ENCODE data around the gene ACOXL. TPM values are rescaled to one million over a fixed set of nuclear protein-coding genes. Genes with fewer than 3 reads are reported as not detected.
"Not testable (repeated sequence)": the region's sequence is repeated elsewhere in the genome, so short reads cannot be mapped to it uniquely, and the experiment has no call there.

Gene ACOXL
- not detected in 2 replicates for total RNA-seq (2014; rRNA removed; shearing (Covaris generic))
- not detected in 2 replicates for polyA plus RNA-seq (2015; cell fraction: cytosol; rRNA removed)
- not detected in 2 replicates for polyA plus RNA-seq (2015; cell fraction: nucleus; rRNA removed)

DNA sequence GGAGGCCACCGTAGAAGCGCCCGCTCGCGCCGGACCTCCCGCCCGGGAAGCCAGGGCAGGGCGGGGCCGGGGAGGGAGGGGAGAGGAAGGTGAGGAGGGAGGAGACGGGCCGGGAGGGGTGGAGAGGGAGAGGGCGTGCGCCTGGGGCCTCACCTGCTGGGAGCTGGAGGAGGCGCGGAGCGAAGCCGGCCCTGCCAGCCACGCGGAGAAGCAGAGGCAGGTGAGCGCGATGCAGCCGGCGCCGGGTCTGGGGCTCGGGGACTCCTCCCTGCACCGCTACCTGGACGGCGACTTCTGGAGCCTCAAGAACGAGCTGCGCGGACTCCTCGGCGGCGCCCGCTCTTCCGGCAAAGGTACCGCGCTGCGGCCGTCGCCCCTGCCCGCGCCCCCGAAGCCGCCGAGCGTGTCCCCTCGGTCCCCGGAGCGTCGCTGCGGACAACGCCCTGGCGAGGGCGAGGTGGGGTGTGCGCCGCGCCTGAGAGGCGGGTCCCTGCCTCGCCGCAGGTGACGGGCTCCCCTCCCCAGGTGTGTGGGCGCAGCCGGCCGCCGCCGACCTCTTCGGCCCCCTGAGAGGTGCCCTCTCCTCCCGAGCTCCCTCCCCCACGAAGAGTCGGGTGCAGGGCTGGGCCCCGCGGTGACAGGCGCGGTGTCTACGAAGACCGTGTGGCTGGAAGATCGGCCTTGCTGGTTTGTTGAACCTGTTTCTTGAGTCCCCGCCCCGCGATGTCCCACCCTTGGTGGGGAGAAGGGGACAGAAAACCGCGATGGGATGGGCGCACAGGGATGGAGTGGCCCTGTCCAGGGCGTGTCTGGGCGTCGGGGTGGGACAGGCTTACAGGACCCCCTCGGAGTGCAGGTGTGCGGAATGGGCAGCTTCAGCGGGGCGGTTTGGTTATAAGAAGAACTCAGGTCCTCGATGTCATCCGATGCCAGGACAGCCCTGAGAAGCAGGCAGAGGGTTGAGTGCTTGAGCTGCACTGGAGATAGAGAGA is at the start of gene ACOXL:
ACOXL (plus strand) TSS at position 152 of the 992 bp plus-strand sequence. CDS start 35,817 bp downstream, outside the sequence.
- DNase-seq (ENCODE audit: low read depth): no peak

DNA sequence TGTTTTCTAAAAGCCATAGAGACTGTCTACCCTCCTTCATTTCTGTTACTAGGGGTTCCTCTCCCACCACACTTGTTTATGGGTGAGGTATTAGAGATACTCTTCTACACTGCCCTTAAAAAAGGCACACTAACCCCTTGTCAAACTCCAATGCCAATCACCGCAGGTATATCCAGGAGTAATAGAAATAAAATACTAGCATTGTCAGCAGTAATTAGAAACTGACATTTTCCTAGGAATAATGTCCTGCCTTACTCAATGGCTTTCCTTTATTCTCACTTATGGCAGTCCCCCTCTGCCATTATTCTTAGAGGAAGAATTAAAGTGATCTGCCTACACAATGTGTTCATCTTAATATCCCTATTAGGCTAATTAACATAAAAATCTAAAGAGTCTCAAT is 49.5 kb upstream of the ACOXL start:
- no peak for DNase-seq (ENCODE audit: low read depth)

DNA sequence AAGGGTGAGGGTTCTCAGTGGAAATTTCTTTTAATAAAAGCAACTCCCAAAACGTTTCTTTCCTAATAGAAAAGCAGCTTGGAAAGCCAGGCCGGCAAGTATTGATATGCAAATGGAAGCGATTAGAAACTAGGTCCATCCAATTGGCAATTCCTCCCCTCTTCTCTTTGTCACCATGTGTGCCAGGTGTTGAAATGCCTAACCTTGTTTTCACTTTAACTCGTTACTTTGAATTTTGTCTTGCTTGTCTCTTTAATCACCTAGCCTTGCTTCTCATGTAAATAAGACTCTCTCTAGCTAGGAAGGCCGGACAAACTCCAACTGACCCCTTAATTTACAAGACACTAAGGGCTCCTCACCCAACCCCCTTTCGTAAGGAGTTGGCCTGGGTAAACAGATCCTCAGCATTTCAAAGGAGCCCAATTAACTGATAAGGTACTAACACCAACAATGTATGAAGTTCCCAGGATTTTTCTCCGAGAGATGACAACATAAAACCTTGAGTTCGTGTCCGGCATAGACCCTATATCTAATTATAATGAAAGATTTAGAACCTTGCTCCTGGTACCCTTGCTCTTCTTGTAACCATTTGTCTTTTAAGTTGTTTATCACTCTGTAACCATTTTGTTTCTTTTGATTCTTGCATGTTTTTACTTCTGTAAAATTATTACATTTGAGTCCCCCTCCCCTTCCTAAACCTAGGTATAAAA is 44.4 kb upstream of the ACOXL start:
- DNase-seq (ENCODE audit: low read depth): not testable (repeated sequence)

DNA sequence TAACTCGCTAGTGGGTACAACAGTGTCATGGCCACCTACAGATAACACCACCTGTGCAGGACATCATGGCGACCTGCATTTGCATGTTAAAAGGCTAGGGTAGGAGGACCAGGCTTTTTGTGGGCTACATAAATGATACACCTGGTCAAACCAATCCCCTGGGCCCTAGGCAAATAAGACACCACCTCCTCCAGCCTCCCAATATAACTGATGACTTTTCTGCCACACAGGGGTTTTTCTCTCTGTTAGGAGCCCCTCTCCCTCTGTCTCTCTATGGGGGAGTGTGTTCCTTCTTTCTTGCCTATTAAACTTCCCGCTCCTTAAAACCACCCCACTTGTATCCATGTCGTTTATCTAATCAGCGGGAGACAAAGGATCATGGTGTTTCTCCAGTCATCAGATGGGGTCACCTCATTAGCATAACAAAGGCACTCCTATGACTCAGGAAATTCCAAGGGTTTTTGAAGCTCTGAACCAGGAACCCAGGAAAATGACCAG is 43.7 kb upstream of the ACOXL start:
- DNase-seq (ENCODE audit: low read depth): no peak

DNA sequence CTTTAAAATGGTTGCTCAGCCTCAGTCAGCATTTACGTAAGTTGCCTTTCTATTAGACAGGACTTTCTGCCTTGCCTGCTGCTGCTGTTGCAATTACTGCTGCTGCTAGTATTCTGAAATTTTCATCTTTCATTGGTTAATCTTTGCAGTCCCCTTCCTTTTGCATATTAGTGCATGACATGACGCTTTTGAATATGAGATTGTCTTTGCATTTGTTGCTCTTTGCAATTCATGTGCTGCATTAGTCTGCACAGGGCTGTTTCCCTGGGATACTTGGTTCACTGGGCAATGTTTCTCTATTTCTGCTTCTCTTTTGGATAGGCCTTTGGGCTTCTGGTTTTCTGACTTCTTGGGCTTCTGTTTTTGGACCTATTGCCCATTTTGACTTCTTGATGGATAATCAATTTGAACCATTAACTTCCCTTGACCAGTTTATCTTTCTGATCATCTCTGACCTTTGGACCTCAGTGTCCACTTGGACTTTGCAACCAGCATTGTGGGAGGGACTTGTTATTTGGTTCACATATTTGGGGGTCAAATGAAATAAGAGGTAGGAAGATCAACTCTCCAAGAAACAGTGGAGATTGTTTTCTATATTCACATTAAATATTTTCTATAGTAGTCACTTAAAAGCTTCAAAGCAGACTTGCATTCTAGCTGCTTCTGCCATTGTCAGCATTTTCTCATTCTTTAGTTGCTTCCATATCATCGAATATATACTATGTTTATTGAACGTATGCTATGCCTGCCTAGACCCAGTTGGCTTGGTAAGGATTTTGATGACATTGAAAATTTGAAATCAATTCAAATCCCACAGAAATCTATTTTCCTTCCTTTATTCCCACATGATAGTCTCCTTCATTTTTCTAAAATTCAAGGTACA is 42.0 kb upstream of the ACOXL start:
- no peak for DNase-seq (ENCODE audit: low read depth)

DNA sequence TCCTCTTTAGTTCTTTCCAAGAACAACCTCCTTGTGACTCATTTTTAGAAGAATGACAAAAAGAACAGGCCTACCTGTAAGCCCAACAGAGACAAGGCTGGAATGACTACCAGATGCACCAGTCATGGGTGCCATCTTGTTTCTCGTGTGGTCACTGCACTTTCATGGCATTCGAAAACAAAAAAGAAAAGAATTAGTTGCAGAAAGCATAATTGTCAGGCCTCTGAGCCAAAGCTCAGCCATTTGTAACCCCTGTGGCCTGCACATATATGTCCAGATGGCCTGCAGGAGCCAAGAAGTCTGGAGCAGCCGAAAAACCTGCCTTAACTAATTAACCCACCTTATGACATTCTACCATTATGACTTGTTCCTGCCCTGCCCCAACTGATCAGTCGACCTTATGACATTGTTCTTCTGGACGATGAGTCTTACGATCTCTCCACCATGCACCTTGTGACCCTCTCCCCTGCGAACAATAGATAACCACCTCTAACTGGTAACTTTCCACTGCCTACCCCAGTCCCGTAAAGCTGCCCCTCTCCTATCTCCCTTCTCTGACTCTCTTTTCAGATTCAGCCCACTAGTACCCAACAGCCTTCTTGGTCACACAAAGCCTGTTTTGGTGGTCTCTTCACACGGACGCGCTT is 40.6 kb upstream of the ACOXL start:
- no peak for DNase-seq (ENCODE audit: low read depth)

DNA sequence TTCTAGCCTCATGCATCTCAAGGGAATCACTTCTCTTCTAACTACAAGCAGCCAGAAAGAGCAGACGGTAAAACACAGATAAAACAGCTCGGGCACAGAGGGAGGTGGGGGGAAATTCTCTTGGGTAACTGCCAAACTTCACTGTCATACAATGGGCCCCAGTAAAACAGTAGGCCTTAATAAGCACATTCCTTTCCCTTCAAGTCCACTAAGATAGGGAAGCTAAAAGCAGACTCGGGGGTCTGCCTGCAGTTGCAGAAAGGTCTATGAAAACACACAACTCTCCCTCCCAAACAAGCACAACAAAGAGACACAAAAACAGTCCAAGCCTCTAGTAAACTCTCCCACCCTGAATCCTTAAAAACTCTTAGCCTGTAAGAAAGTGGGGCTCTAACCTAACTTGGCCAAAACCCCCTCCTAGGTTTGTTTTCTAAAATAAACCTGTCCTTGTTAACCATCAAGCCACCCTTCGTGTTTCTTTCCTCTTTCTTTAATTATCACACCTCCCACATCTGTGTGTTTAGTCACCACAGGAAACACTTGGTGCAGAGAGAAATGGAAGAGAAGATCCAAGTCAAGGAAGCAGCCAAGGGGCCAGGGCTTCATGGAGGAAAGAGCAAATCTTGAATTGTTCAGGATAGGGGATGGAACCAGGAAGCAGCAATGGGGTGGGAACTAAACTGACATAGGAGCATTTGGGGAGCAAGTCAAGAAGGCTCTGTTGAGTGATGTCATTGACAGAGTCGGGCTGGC is 37.1 kb upstream of the ACOXL start:
- not testable (repeated sequence) for DNase-seq (ENCODE audit: low read depth)

DNA sequence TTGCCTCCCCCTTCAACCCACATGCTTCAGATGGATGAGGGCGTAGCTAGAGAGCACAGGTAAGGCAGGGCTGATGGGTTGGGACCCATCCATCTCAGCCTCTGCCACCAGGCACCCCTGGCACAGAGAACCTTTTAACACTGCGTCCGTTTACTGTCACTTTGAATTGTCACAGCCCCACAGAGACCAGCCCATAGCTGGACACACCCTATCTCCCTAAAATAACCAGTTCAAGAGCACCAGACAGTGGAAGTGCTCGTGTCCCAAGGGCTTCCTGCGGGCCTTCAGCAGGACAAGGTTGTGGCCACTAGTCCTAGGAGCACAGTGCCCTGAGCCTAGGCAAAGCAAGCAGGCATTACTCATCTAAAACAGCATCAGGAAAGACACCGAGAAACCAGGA is 34.1 kb upstream of the ACOXL start:
- DNase-seq (ENCODE audit: low read depth): not testable (repeated sequence)

DNA sequence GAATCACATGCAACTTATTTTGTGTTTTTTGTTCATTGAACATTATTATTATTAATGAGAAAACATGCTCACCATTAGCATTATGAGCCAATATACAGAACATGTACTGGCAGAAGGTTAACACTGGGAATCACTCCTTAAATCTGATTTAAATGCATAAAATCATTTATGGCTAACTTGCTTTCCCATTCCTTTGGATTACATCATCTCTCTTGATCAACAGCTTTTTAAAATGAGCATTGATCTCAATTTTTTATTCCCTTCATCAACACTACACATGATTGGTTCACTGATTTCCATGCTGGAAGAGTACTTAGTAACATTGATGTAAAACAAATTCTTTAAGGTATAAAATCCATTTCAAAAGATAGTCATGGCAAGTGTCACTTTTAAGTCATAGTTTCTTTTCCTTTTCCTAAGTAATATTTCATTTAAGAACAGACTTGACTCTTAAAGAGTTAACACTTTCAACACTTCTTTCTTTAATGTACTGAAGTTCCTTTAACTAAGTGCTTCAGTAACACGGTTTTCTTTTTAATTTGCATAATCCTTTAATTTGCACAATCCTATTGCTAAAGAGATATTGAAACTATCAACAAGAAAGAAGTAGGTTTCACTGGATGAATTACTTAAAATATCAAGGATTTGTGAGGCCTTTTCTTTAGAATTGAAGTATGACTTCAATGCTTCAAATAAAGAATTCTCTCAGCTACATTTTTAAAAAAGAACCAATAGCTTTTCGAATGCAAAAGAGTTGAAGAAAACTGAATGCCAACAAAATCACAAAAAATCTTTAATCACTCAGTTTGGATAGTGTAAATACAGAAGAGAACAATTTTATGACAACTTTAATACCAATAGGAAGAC is 29.6 kb upstream of the ACOXL start:
- no peak for DNase-seq (ENCODE audit: low read depth)

DNA sequence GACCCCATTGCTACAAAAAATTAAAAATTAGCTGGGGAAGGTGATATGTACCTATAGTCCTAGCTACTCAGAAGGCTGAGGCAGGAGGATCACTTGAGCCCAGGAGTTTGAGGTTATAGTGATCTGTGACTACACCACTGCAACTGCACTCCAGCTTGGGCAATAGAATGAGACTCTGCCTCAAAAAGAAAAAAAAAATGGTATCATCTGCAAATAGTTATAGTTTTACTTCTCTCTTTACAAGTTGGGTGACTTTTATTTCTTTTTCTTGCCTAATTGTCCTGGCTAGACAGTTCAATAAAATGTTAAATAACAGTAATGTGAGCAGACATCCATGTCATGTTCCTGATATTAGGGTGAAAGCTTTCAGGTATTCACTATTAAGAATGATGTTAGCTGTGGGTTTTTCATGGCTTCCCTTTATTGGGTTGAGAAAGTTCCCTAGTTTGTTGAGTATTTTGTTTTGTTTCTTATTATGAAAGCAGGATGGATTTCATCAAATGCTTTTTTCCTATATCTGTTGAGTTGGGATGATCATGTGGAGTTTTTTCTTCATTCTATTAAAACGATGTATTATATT is 24.9 kb upstream of the ACOXL start:
- no peak for DNase-seq (ENCODE audit: low read depth)

DNA sequence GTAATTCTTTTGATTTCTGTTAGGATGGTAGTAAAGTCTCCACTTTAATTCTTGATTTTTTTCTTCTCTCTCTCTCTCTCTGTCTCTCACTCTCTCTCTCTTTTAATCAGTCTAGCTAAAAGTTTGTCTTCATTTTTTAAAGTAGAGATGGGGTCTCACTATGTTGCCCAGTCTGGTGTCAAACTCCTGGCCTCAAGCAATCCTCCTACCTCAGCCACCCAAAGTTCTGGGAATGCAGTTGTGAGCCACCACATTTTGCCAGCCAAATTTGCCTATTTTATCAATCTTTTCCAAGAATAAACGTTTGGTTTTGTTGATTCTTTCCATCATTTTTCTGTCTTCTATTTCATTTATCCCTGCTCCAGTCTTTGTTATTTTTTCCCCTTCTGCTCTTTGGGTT is 23.9 kb upstream of the ACOXL start:
- no peak for DNase-seq (ENCODE audit: low read depth)

DNA sequence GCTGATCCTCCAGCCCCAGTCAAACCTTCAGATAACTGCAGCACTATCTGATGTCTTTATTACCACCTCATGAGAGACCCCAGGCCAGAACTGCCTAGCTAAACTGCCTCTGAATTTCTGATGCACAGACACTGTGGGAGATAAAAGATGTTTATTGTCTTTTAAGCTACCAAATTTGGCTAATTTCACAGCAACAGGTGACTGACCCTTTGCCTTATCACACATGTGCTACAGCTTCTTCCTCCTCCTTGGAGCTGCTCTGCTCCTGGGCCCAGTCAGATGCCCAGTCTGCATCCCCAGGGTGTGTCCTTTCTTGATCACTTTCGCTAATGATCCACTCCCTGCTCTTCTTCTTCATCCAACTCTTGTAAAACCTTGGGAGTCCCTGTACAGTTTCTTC is 19.6 kb upstream of the ACOXL start:
- DNase-seq (ENCODE audit: low read depth): no peak

DNA sequence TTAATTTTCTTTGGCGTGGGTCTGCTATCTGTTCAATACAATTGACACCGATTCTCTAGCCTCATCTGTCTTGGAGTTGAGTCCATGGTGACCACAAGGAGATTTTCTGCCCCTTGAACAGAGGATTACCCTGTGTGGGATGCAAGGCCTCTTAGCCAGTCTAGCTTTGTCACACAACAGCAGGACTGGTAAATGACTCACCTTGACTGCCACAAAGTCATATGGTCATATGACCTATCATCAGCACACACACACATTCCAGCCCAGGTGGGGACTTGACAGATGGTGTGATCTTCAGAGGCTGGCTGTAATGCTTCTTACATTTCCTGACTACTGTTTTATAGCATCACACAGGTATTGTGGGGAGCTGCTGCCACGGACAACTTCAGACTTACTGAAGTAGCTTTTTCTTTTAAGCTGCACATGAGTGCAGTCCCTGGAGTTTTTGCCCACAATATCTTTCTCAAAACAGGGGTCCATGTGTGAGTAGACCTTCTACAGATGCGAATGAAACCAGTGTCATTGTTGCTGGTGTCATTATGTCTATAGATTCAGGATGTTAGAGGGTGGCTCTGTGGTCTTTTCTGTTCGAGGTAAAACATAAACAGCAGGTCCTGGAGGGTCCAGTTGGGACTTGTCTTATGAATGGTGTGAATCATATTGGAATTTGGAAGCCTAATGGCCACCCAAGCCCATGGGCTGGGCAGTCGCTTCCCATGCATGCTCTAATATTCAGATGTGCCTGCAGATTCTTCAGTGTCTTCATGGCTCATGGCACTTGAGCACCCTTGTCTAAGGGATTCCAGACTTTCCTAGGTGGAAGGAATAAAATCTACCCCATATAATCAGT is 18.6 kb upstream of the ACOXL start:
- DNase-seq (ENCODE audit: low read depth): peak; percentile 10

DNA sequence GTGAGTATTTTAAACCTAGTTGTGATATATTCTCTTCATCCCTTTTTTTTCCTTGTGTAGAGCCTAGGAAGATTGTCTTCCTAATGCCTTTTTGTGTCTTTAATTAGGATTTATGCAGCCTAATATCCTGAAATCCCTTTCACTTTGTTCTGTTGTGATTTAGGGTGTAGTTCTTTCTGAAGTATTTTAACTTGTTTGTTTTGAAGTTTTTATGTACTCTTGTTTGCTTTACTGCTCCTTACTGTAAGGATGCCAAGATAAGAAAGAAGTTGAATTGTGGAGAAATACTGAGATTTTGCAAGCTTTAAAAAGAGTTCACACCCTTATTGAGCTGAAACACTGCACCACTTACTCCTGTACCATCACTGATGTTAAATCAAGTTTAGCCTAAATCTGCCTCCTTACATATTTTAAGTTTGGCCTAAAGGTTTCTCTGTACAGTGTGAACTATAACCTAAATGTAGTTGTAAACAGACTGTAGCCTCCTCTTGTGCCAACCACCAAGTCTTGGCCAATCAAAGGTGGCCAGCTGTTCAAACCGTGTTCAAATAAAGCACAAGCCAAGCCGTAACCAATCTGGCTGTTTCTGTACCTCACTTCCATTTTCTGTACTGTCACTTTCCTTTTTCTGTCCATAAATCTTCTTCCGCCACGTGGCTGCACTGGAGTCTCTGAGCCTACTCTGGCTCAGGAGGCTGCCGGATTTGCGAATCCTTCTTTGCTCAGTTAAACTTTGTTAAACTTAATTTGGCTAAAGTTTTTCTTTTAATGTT is 17.7 kb upstream of the ACOXL start:
- no peak for DNase-seq (ENCODE audit: low read depth)

DNA sequence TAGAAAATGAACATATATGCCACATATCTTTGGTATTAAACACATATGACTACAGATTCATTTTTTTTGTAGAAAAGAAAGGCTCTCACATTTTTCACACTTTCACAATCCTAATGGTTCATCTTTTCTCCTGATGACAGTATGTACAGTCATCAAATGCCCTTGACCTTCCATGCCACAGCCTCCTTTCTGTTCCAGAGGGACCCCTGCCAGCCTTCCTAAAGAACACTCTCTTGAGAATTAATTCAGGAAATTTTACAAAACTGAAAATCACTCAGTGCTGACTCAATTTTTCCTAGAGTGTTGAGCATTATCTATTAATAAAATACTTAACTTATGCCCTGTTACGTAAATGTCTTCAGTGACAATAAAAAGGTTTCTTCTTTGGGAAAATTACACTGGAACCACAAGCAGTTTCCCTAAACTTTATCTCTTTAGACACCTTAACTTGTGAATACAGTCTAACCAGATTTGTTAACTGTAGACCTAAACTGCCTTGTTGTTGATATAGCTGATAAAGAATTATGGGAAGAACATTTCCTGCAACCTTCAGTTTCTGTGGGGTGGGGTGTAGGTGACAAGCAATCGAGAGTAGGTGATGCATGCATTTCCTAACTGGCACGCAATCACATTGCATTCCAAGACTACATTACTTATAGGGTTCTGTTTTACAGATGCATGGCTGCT is 15.3 kb upstream of the ACOXL start:
- DNase-seq (ENCODE audit: low read depth): peak; percentile 13

DNA sequence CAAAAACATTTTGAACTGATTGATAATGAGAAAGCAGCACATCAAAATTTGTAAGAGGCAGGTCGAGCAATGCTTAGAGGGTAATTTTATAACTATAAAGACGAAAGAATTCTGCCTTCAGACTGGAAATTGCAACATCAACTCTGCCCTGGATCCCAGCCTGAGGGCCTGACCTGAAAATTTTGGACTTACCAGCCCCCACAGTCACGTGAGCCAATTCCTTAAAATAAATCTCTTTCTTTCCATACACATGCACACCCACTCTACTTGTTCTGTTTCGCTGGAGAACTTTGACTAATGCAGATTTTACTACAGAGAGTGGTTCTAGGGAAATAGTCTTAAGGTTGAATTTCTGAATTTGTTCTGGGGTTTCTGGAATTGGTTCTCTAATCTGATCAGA is 14.6 kb upstream of the ACOXL start:
- no peak for DNase-seq (ENCODE audit: low read depth)

Data from HT1080 (cell line).